ENCODE data around the gene CHRNB4. TPM values are rescaled to one million over a fixed set of nuclear protein-coding genes. Genes with fewer than 3 reads are reported as not detected.
A peak's percentile ranks its signal among the peaks of the same experiment; 100 is the strongest.

Gene CHRNB4
- total RNA-seq, 1 donor from 2014 or later = not detected

- peaks cover 9% of the 10 kb centered on the region for H3K27me3 Mint-ChIP-seq (ENCODE audit: unreplicated experiment)
- TF ChIP-seq CTCF (IDR thresholded peaks at IDR 0.05; ENCODE audit: unreplicated experiment) = peak; percentile 77
- no peaks in the 10 kb centered on the region for H3K9me3 Mint-ChIP-seq (ENCODE audit: unreplicated experiment)
- peak; percentile 87 for DNase-seq (ENCODE audit: low spot score)
- H3K27ac Mint-ChIP-seq (ENCODE audit: unreplicated experiment) = no peak overlapping the region
- no peaks in the 10 kb centered on the region for H3K36me3 Mint-ChIP-seq (ENCODE audit: low read depth, unreplicated experiment)
- H3K4me3 Mint-ChIP-seq (ENCODE audit: unreplicated experiment) = no peak overlapping the region
- H3K4me1 Mint-ChIP-seq (ENCODE audit: unreplicated experiment) = peaks cover 5% of the 10 kb centered on the region
Measured at GRCh38 chr15:78638658-78639314, 2.2 kb downstream of the CHRNB4 start.

- H3K9me3 Mint-ChIP-seq (ENCODE audit: unreplicated experiment) = no peaks in the 10 kb centered on the region
- no peak overlapping the region for H3K27ac Mint-ChIP-seq (ENCODE audit: unreplicated experiment)
- peaks cover 5% of the 10 kb centered on the region for H3K4me1 Mint-ChIP-seq (ENCODE audit: unreplicated experiment)
- H3K27me3 Mint-ChIP-seq (ENCODE audit: unreplicated experiment) = peaks cover 12% of the 10 kb centered on the region
- no peaks in the 10 kb centered on the region for H3K36me3 Mint-ChIP-seq (ENCODE audit: low read depth, unreplicated experiment)
- H3K4me3 Mint-ChIP-seq (ENCODE audit: unreplicated experiment) = no peak overlapping the region
- DNase-seq (ENCODE audit: low spot score) = no peak
- no peak for TF ChIP-seq CTCF (IDR thresholded peaks at IDR 0.05; ENCODE audit: unreplicated experiment)
Measured at GRCh38 chr15:78637776-78638435, 3.1 kb downstream of the CHRNB4 start.

GRCh38 chr15:78636378-78636859, 4.6 kb downstream of the CHRNB4 start:
- Mint-ChIP-seq H3K36me3 (ENCODE audit: low read depth, unreplicated experiment) (no peaks in the 10 kb centered on the region), H3K27ac (ENCODE audit: unreplicated experiment) (no peak overlapping the region), H3K4me3 (ENCODE audit: unreplicated experiment) (no peak overlapping the region), H3K27me3 (ENCODE audit: unreplicated experiment) (peaks cover 6% of the 10 kb centered on the region), H3K9me3 (ENCODE audit: unreplicated experiment) (no peaks in the 10 kb centered on the region), H3K4me1 (ENCODE audit: unreplicated experiment) (peaks cover 3% of the 10 kb centered on the region)
- TF ChIP-seq CTCF (IDR thresholded peaks at IDR 0.05; ENCODE audit: unreplicated experiment) = no peak
- no peak for DNase-seq (ENCODE audit: low spot score)

GRCh38 chr15:78635346-78635745, 5.7 kb downstream of the CHRNB4 start:
- peaks cover 6% of the 10 kb centered on the region for H3K27me3 Mint-ChIP-seq (ENCODE audit: unreplicated experiment)
- no peak overlapping the region for H3K4me3 Mint-ChIP-seq (ENCODE audit: unreplicated experiment)
- H3K9me3 Mint-ChIP-seq (ENCODE audit: unreplicated experiment) = no peaks in the 10 kb centered on the region
- TF ChIP-seq CTCF (IDR thresholded peaks at IDR 0.05; ENCODE audit: unreplicated experiment) = no peak
- no peak for DNase-seq (ENCODE audit: low spot score)
- H3K4me1 Mint-ChIP-seq (ENCODE audit: unreplicated experiment) = no peaks in the 10 kb centered on the region
- H3K36me3 Mint-ChIP-seq (ENCODE audit: low read depth, unreplicated experiment) = no peaks in the 10 kb centered on the region
- H3K27ac Mint-ChIP-seq (ENCODE audit: unreplicated experiment) = no peak overlapping the region

Data from endothelial cell (in vitro differentiated cells).